Stimulated activated effector memory CD8-positive, alpha-beta T cell treated with anti-CD3 and anti-CD28 coated beads, Interleukin-12 subunit alpha, Interleukin-12 subunit beta, amount 100 ng/mL, for 72 hours (primary cell): Measurements from ENCODE around the gene HTD2.
A peak's percentile ranks its signal among the peaks of the same experiment; 100 is the strongest.

Source experiments
- ATAC-seq: fragments of 150-1000 bp; cut with Tn5 transposase; 2 replicates; pipeline ENCODE4 v1.10.0; 2021
- DNase-seq, 2 donors: peaks; one replicate each; pipeline ENCODE4 v3.0.0; 2021 to 2022; ENCODE audit warnings: low spot score in 2 of 2
- H3K27ac Mint-ChIP-seq: one replicate; pipeline ENCODE4 v1.8.0; 2022; ENCODE audit warnings: mild to moderate bottlenecking, mixed read lengths
- H3K36me3 Mint-ChIP-seq: one replicate; pipeline ENCODE4 v1.8.0; 2022; ENCODE audit warnings: mild to moderate bottlenecking, mixed read lengths
- H3K4me1 Mint-ChIP-seq: one replicate; pipeline ENCODE4 v1.8.0; 2022; ENCODE audit warnings: mixed read lengths
- H3K4me3 Mint-ChIP-seq: one replicate; pipeline ENCODE4 v1.8.0; 2022; ENCODE audit warnings: mild to moderate bottlenecking, mixed read lengths
- H3K9me3 Mint-ChIP-seq: one replicate; pipeline ENCODE4 v1.8.0; 2022; ENCODE audit warnings: mixed read lengths

HTD2 gene

GRCh38 chr3:58321791-58322190 is 15.5 kb downstream of the HTD2 start:
- DNase-seq = no peak
- ATAC-seq = no peak
- peaks cover 25% of the 10 kb centered on the region for H3K4me1 Mint-ChIP-seq
- H3K9me3 Mint-ChIP-seq = no peaks in the 10 kb centered on the region
- no peak overlapping the region for H3K27ac Mint-ChIP-seq
- H3K36me3 Mint-ChIP-seq = peaks cover 43% of the 10 kb centered on the region
- H3K4me3 Mint-ChIP-seq = no peak overlapping the region

GRCh38 chr3:58322793-58323192 is 16.5 kb downstream of the HTD2 start:
- Mint-ChIP-seq H3K4me1 (peaks cover 25% of the 10 kb centered on the region), H3K27ac (no peak overlapping the region), H3K36me3 (peaks cover 33% of the 10 kb centered on the region), H3K4me3 (no peak overlapping the region), H3K9me3 (no peaks in the 10 kb centered on the region)
- no peak for DNase-seq
- no peak for ATAC-seq

- H3K4me1 Mint-ChIP-seq = peaks cover 25% of the 10 kb centered on the region
- ATAC-seq (peak; percentile 88), DNase-seq (no peak)
- H3K36me3 Mint-ChIP-seq = peaks cover 24% of the 10 kb centered on the region
- no peaks in the 10 kb centered on the region for H3K9me3 Mint-ChIP-seq
- peak overlapping the region; percentile 91 for H3K27ac Mint-ChIP-seq
- peak overlapping the region; percentile 38 for H3K4me3 Mint-ChIP-seq
These were observed 17.4 kb downstream of the HTD2 start for GRCh38 chr3:58323529-58324390.

- ATAC-seq (peak; percentile 84), DNase-seq (no peak)
- H3K9me3 Mint-ChIP-seq = no peaks in the 10 kb centered on the region
These were observed 18.4 kb downstream of the HTD2 start for GRCh38 chr3:58324391-58325390.

GRCh38 chr3:58325525-58325992 is 19.2 kb downstream of the HTD2 start:
- ATAC-seq = no peak
- no peak for DNase-seq
- Mint-ChIP-seq H3K4me3 (no peak overlapping the region), H3K36me3 (peaks cover 6% of the 10 kb centered on the region), H3K4me1 (peaks cover 25% of the 10 kb centered on the region), H3K9me3 (no peaks in the 10 kb centered on the region), H3K27ac (peak overlapping the region; percentile 91)

More at GRCh38 chr3:58324391-58325390, 18.4 kb downstream of the HTD2 start:
- H3K36me3 Mint-ChIP-seq = peaks cover 14% of the 10 kb centered on the region
- peak overlapping the region; percentile 91 for H3K27ac Mint-ChIP-seq
- peaks cover 25% of the 10 kb centered on the region for H3K4me1 Mint-ChIP-seq
- peak overlapping the region; percentile 38 for H3K4me3 Mint-ChIP-seq

GRCh38 chr3:58326267-58326900 is 20.1 kb downstream of the HTD2 start:
- DNase-seq (no peak), ATAC-seq (no peak)
- Mint-ChIP-seq H3K4me1 (peaks cover 25% of the 10 kb centered on the region), H3K27ac (peak overlapping the region; percentile 26), H3K9me3 (no peaks in the 10 kb centered on the region), H3K4me3 (no peak overlapping the region), H3K36me3 (no peaks in the 10 kb centered on the region)

GRCh38 chr3:58329150-58329921 is 23.0 kb downstream of the HTD2 start:
- no peak overlapping the region for H3K4me3 Mint-ChIP-seq
- peaks cover 27% of the 10 kb centered on the region for H3K4me1 Mint-ChIP-seq
- DNase-seq (no peak), ATAC-seq (no peak)
- no peaks in the 10 kb centered on the region for H3K36me3 Mint-ChIP-seq
- H3K27ac Mint-ChIP-seq = no peak overlapping the region
- H3K9me3 Mint-ChIP-seq = no peaks in the 10 kb centered on the region

- ATAC-seq (no peak), DNase-seq (no peak)
- peaks cover 27% of the 10 kb centered on the region for H3K4me1 Mint-ChIP-seq
- H3K27ac Mint-ChIP-seq = no peak overlapping the region
- no peaks in the 10 kb centered on the region for H3K9me3 Mint-ChIP-seq
- peaks cover 2% of the 10 kb centered on the region for H3K36me3 Mint-ChIP-seq
- no peak overlapping the region for H3K4me3 Mint-ChIP-seq
These were observed 23.6 kb downstream of the HTD2 start for GRCh38 chr3:58329922-58330413.

GRCh38 chr3:58331593-58332152 is 25.4 kb downstream of the HTD2 start:
- H3K4me3 Mint-ChIP-seq = peak overlapping the region; percentile 91
- no peak for ATAC-seq
- H3K9me3 Mint-ChIP-seq = no peaks in the 10 kb centered on the region
- H3K36me3 Mint-ChIP-seq = peaks cover 17% of the 10 kb centered on the region
- H3K27ac Mint-ChIP-seq = peak overlapping the region; percentile 79
- no peak for DNase-seq
- H3K4me1 Mint-ChIP-seq = peaks cover 42% of the 10 kb centered on the region

- Mint-ChIP-seq H3K4me3 (peak within 1 kb of the TSS; percentile 91), H3K27ac (peak within 1 kb of the TSS; percentile 95), H3K9me3 (no peaks in the 10 kb centered on the region), H3K36me3 (peaks cover 20% of the 10 kb centered on the region), H3K4me1 (peaks cover 42% of the 10 kb centered on the region)
- DNase-seq (peak; percentile 77 to 89), ATAC-seq (peak; percentile 95)
These were observed 26.4 kb downstream of the HTD2 start, which contains the start of gene PXK for GRCh38 chr3:58332575-58333188. Gene PXK (plus strand): TSS chr3:58332892. CDS start chr3:58332989, 97 bp downstream.

GRCh38 chr3:58333206-58334012 is 27.1 kb downstream of the HTD2 start:
- peak overlapping the region; percentile 91 for H3K4me3 Mint-ChIP-seq
- peak in 1 of 2 donors; percentile 67 for DNase-seq
- ATAC-seq = peak; percentile 44

GRCh38 chr3:58334013-58334321 is 27.6 kb downstream of the HTD2 start:
- no peak for DNase-seq
- Mint-ChIP-seq H3K4me3 (peak overlapping the region; percentile 91), H3K36me3 (peaks cover 25% of the 10 kb centered on the region), H3K9me3 (no peaks in the 10 kb centered on the region), H3K27ac (peak overlapping the region; percentile 95), H3K4me1 (peaks cover 42% of the 10 kb centered on the region)
- ATAC-seq = no peak

More at GRCh38 chr3:58333206-58334012, 27.1 kb downstream of the HTD2 start:
- H3K9me3 Mint-ChIP-seq = no peaks in the 10 kb centered on the region
- H3K27ac Mint-ChIP-seq = peak overlapping the region; percentile 95
- peaks cover 42% of the 10 kb centered on the region for H3K4me1 Mint-ChIP-seq
- peaks cover 20% of the 10 kb centered on the region for H3K36me3 Mint-ChIP-seq

GRCh38 chr3:58334506-58334884 is 28.2 kb downstream of the HTD2 start:
- DNase-seq = no peak
- H3K27ac Mint-ChIP-seq = peak overlapping the region; percentile 95
- peak overlapping the region; percentile 91 for H3K4me3 Mint-ChIP-seq
- H3K4me1 Mint-ChIP-seq = peaks cover 42% of the 10 kb centered on the region
- peaks cover 30% of the 10 kb centered on the region for H3K36me3 Mint-ChIP-seq
- no peaks in the 10 kb centered on the region for H3K9me3 Mint-ChIP-seq
- ATAC-seq = no peak
